Neural progenitor cell (in vitro differentiated cells): ENCODE data around the gene TIAM2. TPM values are rescaled to one million over a fixed set of nuclear protein-coding genes. Genes with fewer than 3 reads are reported as not detected.
A peak's percentile ranks its signal among the peaks of the same experiment; 100 is the strongest.

Experiments
- DNase-seq: peaks from one replicate; pipeline ENCODE4 v3.0.0-alpha.2; 2016; ENCODE audit warnings: low spot score
- H2AFZ ChIP-seq: fragments of 200-600 bp; sonication (generic); replicated peaks from 2 replicates; pipeline ENCODE4 v1.6.1; 2016; ENCODE audit warnings: antibody characterized with exemption
- H3F3A ChIP-seq: fragments of 200-600 bp; sonication (generic); 2 replicates; pipeline ENCODE4 v1.6.1; 2016; ENCODE audit warnings: antibody characterized with exemption, low read depth
- H3K27ac ChIP-seq: fragments of 200-600 bp; sonication (generic); 2 replicates; pipeline ENCODE4 v1.5.1; 2016; ENCODE audit warnings: mild to moderate bottlenecking
- H3K27me3 ChIP-seq: fragments of 200-600 bp; sonication (generic); 2 replicates; pipeline ENCODE4 v1.6.1; 2016; ENCODE audit warnings: mild to moderate bottlenecking, moderate library complexity
- H3K36me3 ChIP-seq: fragments of 200-600 bp; sonication (generic); 2 replicates; pipeline ENCODE4 v1.5.1; 2016
- H3K4me1 ChIP-seq: fragments of 200-600 bp; sonication (generic); 2 replicates; pipeline ENCODE4 v1.6.1; 2016; ENCODE audit warnings: mixed run types
- H3K4me2 ChIP-seq: fragments of 200-600 bp; sonication (generic); 2 replicates; pipeline ENCODE4 v1.6.1; 2016
- H3K4me3 ChIP-seq: fragments of 200-600 bp; sonication (generic); 2 replicates; pipeline ENCODE4 v1.5.1; 2016
- H3K79me2 ChIP-seq: fragments of 200-600 bp; sonication (generic); 2 replicates; pipeline ENCODE4 v1.6.1; 2016; ENCODE audit warnings: low read depth
- H3K9ac ChIP-seq: fragments of 200-600 bp; sonication (generic); 2 replicates; pipeline ENCODE4 v1.6.1; 2016
- H3K9me3 ChIP-seq: fragments of 200-600 bp; sonication (generic); 2 replicates; pipeline ENCODE4 v1.5.1; 2016; ENCODE audit warnings: low read depth
- H4K20me1 ChIP-seq: fragments of 200-600 bp; sonication (generic); 2 replicates; pipeline ENCODE4 v1.6.1; 2016; ENCODE audit warnings: low read depth
- H3K27ac Mint-ChIP-seq: 3 replicates; pipeline ENCODE4 v1.8.0; 2021; ENCODE audit warnings: mixed read lengths
- H3K27me3 Mint-ChIP-seq: 2 replicates; pipeline ENCODE4 v1.8.0; 2022; ENCODE audit warnings: low read depth, mild to moderate bottlenecking, inconsistent platforms, moderate library complexity, mixed read lengths; ENCODE audit not compliant: insufficient read depth
- H3K36me3 Mint-ChIP-seq: 3 replicates; pipeline ENCODE4 v1.8.0; 2021; ENCODE audit warnings: mixed read lengths
- H3K4me1 Mint-ChIP-seq: 3 replicates; pipeline ENCODE4 v1.8.0; 2021; ENCODE audit warnings: mixed read lengths
- H3K4me3 Mint-ChIP-seq: 3 replicates; pipeline ENCODE4 v1.8.0; 2021; ENCODE audit warnings: mild to moderate bottlenecking, moderate library complexity, mixed read lengths
- H3K9me3 Mint-ChIP-seq: 3 replicates; pipeline ENCODE4 v1.8.0; 2020; ENCODE audit warnings: mixed read lengths
- CTCF ChIP-seq: fragments of 200-600 bp; sonication (generic); IDR thresholded peaks from 2 replicates; pipeline ENCODE4 v1.5.1; 2017; ENCODE audit warnings: antibody characterized with exemption, mild to moderate bottlenecking
- EZH2 ChIP-seq: fragments of 200-600 bp; sonication (generic); IDR thresholded peaks from 2 replicates; pipeline ENCODE4 v1.6.1; 2017; ENCODE audit warnings: antibody characterized with exemption, mild to moderate bottlenecking, moderate library complexity
- EZH2phosphoT487 ChIP-seq: fragments of 200-600 bp; sonication (generic); IDR thresholded peaks from 2 replicates; pipeline ENCODE4 v1.6.1; 2017; ENCODE audit warnings: antibody characterized with exemption
- total RNA-seq: library from RNA; depleted of rRNA; stranded (reverse); fragments of >200 nt; gene quantifications from 2 replicates; pipeline ENCODE4 v1.2.3, GENCODE V29; 2015; ENCODE audit warnings: low replicate concordance

Gene TIAM2
- total RNA-seq, 1 donor from 2014 or later = 22.8 TPM

GRCh38 chr6:155253337-155253736, 258.2 kb downstream of the TIAM2 start:
- no peaks in the 10 kb centered on the region for H3K27me3 ChIP-seq
- no peak for DNase-seq
- no peak overlapping the region for H3K4me3 Mint-ChIP-seq
- H4K20me1 ChIP-seq = no peaks in the 10 kb centered on the region
- peaks cover 6% of the 10 kb centered on the region for H3K36me3 ChIP-seq
- H3K79me2 ChIP-seq = no peaks in the 10 kb centered on the region
- peaks cover 11% of the 10 kb centered on the region for H3K4me1 ChIP-seq
- H3K27me3 Mint-ChIP-seq = no peaks in the 10 kb centered on the region
- peaks cover 14% of the 10 kb centered on the region for H3K4me1 Mint-ChIP-seq
- H3K27ac Mint-ChIP-seq = peak overlapping the region; percentile 26
- no peaks in the 10 kb centered on the region for H3K9me3 ChIP-seq
- H3F3A ChIP-seq = peaks cover 12% of the 10 kb centered on the region
- no peak overlapping the region for H3K4me3 ChIP-seq
- TF ChIP-seq CTCF = no peak
- no peak for TF ChIP-seq EZH2
- TF ChIP-seq EZH2phosphoT487 = no peak
- no peak overlapping the region for H3K4me2 ChIP-seq
- H2AFZ ChIP-seq = no peak overlapping the region
- H3K9ac ChIP-seq = peak overlapping the region; percentile 9
- no peaks in the 10 kb centered on the region for H3K9me3 Mint-ChIP-seq
- H3K27ac ChIP-seq = peak overlapping the region; percentile 74
- H3K36me3 Mint-ChIP-seq = peaks cover 36% of the 10 kb centered on the region

- H3K4me2 ChIP-seq = no peak overlapping the region
- peaks cover 38% of the 10 kb centered on the region for H3K36me3 Mint-ChIP-seq
Observed at GRCh38 chr6:155254139-155254538, 259.0 kb downstream of the TIAM2 start.

GRCh38 chr6:155256122-155256795, 261.1 kb downstream of the TIAM2 start:
- no peak overlapping the region for H3K27ac Mint-ChIP-seq

More at GRCh38 chr6:155254139-155254538, 259.0 kb downstream of the TIAM2 start:
- Histone ChIP-seq H3F3A (peaks cover 8% of the 10 kb centered on the region), H3K27ac (peak overlapping the region; percentile 74), H3K27me3 (no peaks in the 10 kb centered on the region), H3K9ac (no peak overlapping the region), H3K4me3 (no peak overlapping the region), H4K20me1 (no peaks in the 10 kb centered on the region), H3K9me3 (no peaks in the 10 kb centered on the region), H3K79me2 (no peaks in the 10 kb centered on the region), H2AFZ (no peak overlapping the region), H3K36me3 (peaks cover 6% of the 10 kb centered on the region), H3K4me1 (peaks cover 11% of the 10 kb centered on the region)
- no peak overlapping the region for H3K27ac Mint-ChIP-seq
- TF ChIP-seq EZH2 (no peak), EZH2phosphoT487 (no peak), CTCF (no peak)
- H3K27me3 Mint-ChIP-seq = no peaks in the 10 kb centered on the region
- DNase-seq = no peak
- no peak overlapping the region for H3K4me3 Mint-ChIP-seq
- H3K4me1 Mint-ChIP-seq = peaks cover 15% of the 10 kb centered on the region
- H3K9me3 Mint-ChIP-seq = no peaks in the 10 kb centered on the region

More at GRCh38 chr6:155256122-155256795, 261.1 kb downstream of the TIAM2 start:
- Histone ChIP-seq H3K4me3 (no peak overlapping the region), H3K9me3 (no peaks in the 10 kb centered on the region), H4K20me1 (no peaks in the 10 kb centered on the region), H3K9ac (no peak overlapping the region), H3K4me1 (peaks cover 16% of the 10 kb centered on the region), H3K27me3 (no peaks in the 10 kb centered on the region), H3K79me2 (no peaks in the 10 kb centered on the region), H2AFZ (no peak overlapping the region), H3K27ac (no peak overlapping the region), H3K4me2 (no peak overlapping the region), H3F3A (peaks cover 11% of the 10 kb centered on the region), H3K36me3 (peaks cover 6% of the 10 kb centered on the region)
- H3K27me3 Mint-ChIP-seq = no peaks in the 10 kb centered on the region
- TF ChIP-seq EZH2 = no peak
- no peak for TF ChIP-seq CTCF
- H3K4me1 Mint-ChIP-seq = peaks cover 25% of the 10 kb centered on the region
- H3K4me3 Mint-ChIP-seq = no peak overlapping the region
- H3K36me3 Mint-ChIP-seq = peaks cover 34% of the 10 kb centered on the region
- no peak for DNase-seq
- H3K9me3 Mint-ChIP-seq = no peaks in the 10 kb centered on the region
